PFSK-1 (cell line): ENCODE measurements around the gene RAB13.

Source experiments
- POLR2AphosphoS5 ChIP-seq: IDR thresholded peaks from 2 replicates; pipeline ENCODE4 v1.6.1; 2012; ENCODE audit warnings: low read depth, mild to moderate bottlenecking, control low read depth, low read length, moderate library complexity
- REST ChIP-seq, 2 experiments: IDR thresholded peaks; 2 replicates each; pipeline versions ENCODE4 v1.6.1 to v1.8.0; 2011 to 2012; ENCODE audit warnings: low read depth in 2 of 2, low read length in 2 of 2, control low read depth in 1 of 2, inconsistent platforms in 1 of 2, mild to moderate bottlenecking in 1 of 2, moderate library complexity in 1 of 2; ENCODE audit not compliant: insufficient read depth in 1 of 2

- TF ChIP-seq POLR2AphosphoS5 (no peak), REST (IDR thresholded peaks at IDR 0.05; ENCODE audit: insufficient read depth in 1 of 2, low read depth in 2 of 2, low read length in 2 of 2) (no peak)
These were observed 18.2 kb downstream of the RAB13 start for GRCh38 chr1:153968000-153968363.
